Panc1 (cell line): ENCODE data around the gene TMEM161A. TPM values are rescaled to one million over a fixed set of nuclear protein-coding genes. Genes with fewer than 3 reads are reported as not detected.
"Not testable (repeated sequence)": the region's sequence is repeated elsewhere in the genome, so short reads cannot be mapped to it uniquely, and the experiment has no call there.

Source experiments
- ATAC-seq: fragments of 200-7000 bp; cut with Tn5 transposase; 2 replicates; pipeline ENCODE4 v1.9.1; 2020; ENCODE audit warnings: mild to moderate bottlenecking, moderate library complexity
- BruUV-seq: library from RNA; stranded (reverse); fragments of 400-500 nt; replicated peaks from 2 replicates; lab custom pipeline; 2021; lab: Mats Ljungman, UMichigan
- CTCF ChIA-PET: fragments of 300-600 bp; sonication (Branson Sonifier 250); formaldehyde crosslinking; loops from one replicate; lab custom pipeline; 2022; ENCODE audit warnings: antibody characterized with exemption; lab: Charles Lee
- POLR2A ChIA-PET: fragments of 300-600 bp; sonication (Branson Sonifier 250); formaldehyde crosslinking; loops from one replicate; lab custom pipeline; 2022; ENCODE audit warnings: antibody characterized with exemption; lab: Charles Lee
- DNase-seq: peaks from one replicate; pipeline ENCODE4 v3.0.0-alpha.2; 2010; ENCODE audit warnings: low read depth, low spot score
- H3K27ac ChIP-seq: 2 replicates; pipeline ENCODE4 v1.5.1; 2011; ENCODE audit warnings: mild to moderate bottlenecking, low read length, inconsistent platforms
- H3K27me3 ChIP-seq: fragments of 200-500 bp; sonication (Bioruptor generic); 2 replicates; pipeline ENCODE4 v1.6.0; 2014; ENCODE audit warnings: low read length, inconsistent platforms; ENCODE audit not compliant: control insufficient read depth, insufficient read depth
- H3K36me3 ChIP-seq: fragments of 200-500 bp; sonication (Bioruptor generic); 2 replicates; pipeline ENCODE4 v1.5.1; 2014; ENCODE audit warnings: inconsistent platforms, mild to moderate bottlenecking, low read length, moderate library complexity; ENCODE audit not compliant: control insufficient read depth, insufficient read depth
- H3K4me1 ChIP-seq: 2 replicates; pipeline ENCODE4 v1.5.1; 2011; ENCODE audit warnings: inconsistent platforms, mild to moderate bottlenecking, low read length, moderate library complexity; ENCODE audit not compliant: control insufficient read depth, insufficient read depth
- H3K4me3 ChIP-seq, 2 experiments: 2 replicates each; pipeline ENCODE4 v1.5.1; 2011 to 2012; ENCODE audit warnings: low read depth in 2 of 2, low read length in 2 of 2, mild to moderate bottlenecking in 2 of 2, inconsistent platforms in 1 of 2, moderate library complexity in 1 of 2
- H3K9me3 ChIP-seq: fragments of 200-500 bp; sonication (Bioruptor generic); 2 replicates; pipeline ENCODE4 v1.5.1; 2014; ENCODE audit warnings: low read depth, mild to moderate bottlenecking, inconsistent platforms, low read length, moderate library complexity; ENCODE audit not compliant: control insufficient read depth, insufficient read depth
- CTCF ChIP-seq: fragments of 450-650 bp; IDR thresholded peaks from 2 replicates; pipeline ENCODE4 v1.5.1; 2017; ENCODE audit warnings: mild to moderate bottlenecking
- POLR2AphosphoS5 ChIP-seq: IDR thresholded peaks from 2 replicates; pipeline ENCODE4 v1.6.1; 2012; ENCODE audit warnings: mild to moderate bottlenecking, low read depth, low read length, moderate library complexity
- REST ChIP-seq, 2 experiments: IDR thresholded peaks; 2 replicates each; pipeline ENCODE4 v1.6.1; 2011 to 2012; ENCODE audit warnings: low read depth in 2 of 2, control low read depth in 1 of 2, low read length in 1 of 2, mild to moderate bottlenecking in 1 of 2, moderate library complexity in 1 of 2; ENCODE audit not compliant: insufficient read depth in 1 of 2
- SIN3A ChIP-seq: IDR thresholded peaks from 2 replicates; pipeline ENCODE4 v1.6.1; 2012; ENCODE audit warnings: low read depth, mild to moderate bottlenecking, low read length, moderate library complexity, borderline replicate concordance; ENCODE audit not compliant: insufficient read depth
- TCF7L2 ChIP-seq: IDR thresholded peaks from 2 replicates; pipeline ENCODE4 v1.6.1; 2011; ENCODE audit warnings: mild to moderate bottlenecking, low read depth, low read length, inconsistent platforms
- in situ Hi-C: cut with HindIII; loops from 2 replicates; pipeline ENCODE4 v1.10.0; 2016; ENCODE audit warnings: low sequenced_read_pairs, low pct_unique_long_range_greater_than_20kb
- intact Hi-C: fragments of 100-400 bp; cut with micrococcal nuclease; formaldehyde crosslinking; loops from one replicate; pipeline ENCODE4 v1.10.0; 2022; ENCODE audit not compliant: unreplicated experiment
- total RNA-seq: library from RNA; stranded (reverse); gene quantifications from one replicate; pipeline ENCODE4 v1.2.1, GENCODE V29; 2021; ENCODE audit not compliant: unreplicated experiment

TMEM161A gene
- total RNA-seq, 1 experiment from 2014 or later, result 26.7 TPM

- no peak for TF ChIP-seq TCF7L2
Measured at GRCh38 chr19:19105365-19106055, 32.8 kb downstream of the TMEM161A start (continued).

DNA sequence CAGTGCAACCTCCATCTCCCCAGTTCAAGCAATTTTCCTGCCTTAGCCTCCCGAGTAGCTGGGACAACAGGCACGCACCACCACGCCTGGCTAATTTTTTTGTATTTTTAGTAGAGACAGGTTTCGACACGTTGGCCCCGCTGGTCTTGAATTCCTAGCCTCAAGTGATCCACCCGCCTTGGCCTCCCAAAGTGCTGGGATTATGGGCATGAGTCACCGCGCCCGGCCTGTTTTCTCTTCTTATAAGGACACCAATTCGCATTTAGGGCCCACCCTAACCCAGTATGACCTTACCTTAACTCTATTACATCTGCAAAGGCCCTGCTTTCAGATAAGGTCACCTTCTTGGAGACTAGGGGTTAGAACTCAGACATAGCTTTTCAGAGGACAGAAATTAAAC lies 35.1 kb downstream of the TMEM161A start:
- DNase-seq (no peak), ATAC-seq (no peak)
- CTCF ChIA-PET, result no interaction called here
- no peak for TF ChIP-seq CTCF
- TF ChIP-seq TCF7L2, result no peak
- no peak for TF ChIP-seq SIN3A
- TF ChIP-seq POLR2AphosphoS5, result no peak
- no peak for TF ChIP-seq REST (IDR thresholded peaks at IDR 0.05; ENCODE audit: insufficient read depth in 1 of 2, low read depth in 2 of 2, low read length in 1 of 2)
- POLR2A ChIA-PET, result no interaction called here
- Histone ChIP-seq H3K4me3 (no peak overlapping the region), H3K36me3 (no peaks in the 10 kb centered on the region), H3K9me3 (no peaks in the 10 kb centered on the region), H3K4me1 (no peaks in the 10 kb centered on the region), H3K27ac (no peak overlapping the region), H3K27me3 (no peaks in the 10 kb centered on the region)
- intact Hi-C loops (no loop called here), in situ Hi-C loops (no loop called here)
- no TSS peak for BruUV-seq

- BruUV-seq, intact Hi-C loops, DNase-seq, ATAC-seq, H3K4me1 ChIP-seq, H3K9me3 ChIP-seq, H3K27ac ChIP-seq, CTCF ChIA-PET, H3K36me3 ChIP-seq, H3K4me3 ChIP-seq, H3K27me3 ChIP-seq, POLR2A ChIA-PET, in situ Hi-C loops: not testable (repeated sequence)
Measured at GRCh38 chr19:19102566-19102965, 35.7 kb downstream of the TMEM161A start.

GRCh38 chr19:19101540-19101939 lies 36.7 kb downstream of the TMEM161A start:
- in situ Hi-C loops, result no loop called here
- CTCF ChIA-PET, result no interaction called here
- Histone ChIP-seq H3K9me3 (no peaks in the 10 kb centered on the region), H3K36me3 (no peaks in the 10 kb centered on the region), H3K4me1 (no peaks in the 10 kb centered on the region), H3K27me3 (no peaks in the 10 kb centered on the region), H3K27ac (no peak overlapping the region), H3K4me3 (no peak overlapping the region)
- no TSS peak for BruUV-seq
- ATAC-seq, result no peak
- intact Hi-C loops, result no loop called here
- POLR2A ChIA-PET, result no interaction called here
- DNase-seq, result no peak
- TF ChIP-seq CTCF (no peak), POLR2AphosphoS5 (no peak), SIN3A (no peak), TCF7L2 (no peak), REST (IDR thresholded peaks at IDR 0.05; ENCODE audit: insufficient read depth in 1 of 2, low read depth in 2 of 2, low read length in 1 of 2) (no peak)
